ENCODE measurements around the gene NRCAM.

NRCAM gene

DNA sequence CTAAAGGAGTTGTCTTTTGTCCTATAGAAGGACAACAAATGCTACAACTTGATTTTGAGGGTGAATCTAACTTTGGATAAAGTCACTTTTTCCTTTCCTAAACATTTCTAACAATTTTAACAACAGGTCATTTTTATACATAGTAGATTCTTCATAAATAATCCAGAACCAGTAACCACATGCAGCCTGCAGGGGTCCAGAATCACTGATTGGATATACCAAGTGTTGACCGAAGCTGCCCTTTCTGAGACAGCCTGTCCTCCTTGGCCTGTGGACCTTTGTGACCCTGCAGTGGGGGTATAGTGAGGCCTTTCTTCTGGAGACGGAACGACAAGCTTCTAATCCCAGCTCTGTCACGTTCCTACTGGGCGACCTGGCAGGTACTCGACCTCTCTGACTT, 291.3 kb downstream of the NRCAM start:
- no peaks in the 10 kb centered on the region for H3K9me3 ChIP-seq (ENCODE audit: control insufficient read depth, insufficient read depth, low read depth, low read length)
- TF ChIP-seq ZNF2 (tag by site-specific recombination; IDR thresholded peaks at IDR 0.05) (no peak), SP7 (tag by site-specific recombination; IDR thresholded peaks at IDR 0.05) (no peak), ZNF600 (tag by site-specific recombination; IDR thresholded peaks at IDR 0.05) (no peak), ZNF37A (tag by site-specific recombination; IDR thresholded peaks at IDR 0.05) (no peak), ZNF514 (tag by site-specific recombination; IDR thresholded peaks at IDR 0.05) (no peak), ZNF837 (tag by site-specific recombination; IDR thresholded peaks at IDR 0.05) (no peak), ZBTB21 (tag by site-specific recombination; IDR thresholded peaks at IDR 0.05) (no peak), ZNF776 (tag by site-specific recombination; IDR thresholded peaks at IDR 0.05; ENCODE audit: borderline replicate concordance) (no peak), KLF10 (tag by site-specific recombination; IDR thresholded peaks at IDR 0.05) (no peak), ZNF266 (tag by site-specific recombination; IDR thresholded peaks at IDR 0.05; ENCODE audit: low read depth) (no peak), ZBTB20 (tag by site-specific recombination; IDR thresholded peaks at IDR 0.05) (no peak), ZNF311 (tag by site-specific recombination; IDR thresholded peaks at IDR 0.05; ENCODE audit: borderline replicate concordance) (no peak), ZNF768 (tag by site-specific recombination; IDR thresholded peaks at IDR 0.05) (no peak), ZNF202 (tag by site-specific recombination; IDR thresholded peaks at IDR 0.05; ENCODE audit: borderline replicate concordance) (no peak), ZNF184 (tag by site-specific recombination; IDR thresholded peaks at IDR 0.05) (no peak), ZFP69B (tag by site-specific recombination; IDR thresholded peaks at IDR 0.05) (no peak)
- TF ChIP-seq, protein P1, sequence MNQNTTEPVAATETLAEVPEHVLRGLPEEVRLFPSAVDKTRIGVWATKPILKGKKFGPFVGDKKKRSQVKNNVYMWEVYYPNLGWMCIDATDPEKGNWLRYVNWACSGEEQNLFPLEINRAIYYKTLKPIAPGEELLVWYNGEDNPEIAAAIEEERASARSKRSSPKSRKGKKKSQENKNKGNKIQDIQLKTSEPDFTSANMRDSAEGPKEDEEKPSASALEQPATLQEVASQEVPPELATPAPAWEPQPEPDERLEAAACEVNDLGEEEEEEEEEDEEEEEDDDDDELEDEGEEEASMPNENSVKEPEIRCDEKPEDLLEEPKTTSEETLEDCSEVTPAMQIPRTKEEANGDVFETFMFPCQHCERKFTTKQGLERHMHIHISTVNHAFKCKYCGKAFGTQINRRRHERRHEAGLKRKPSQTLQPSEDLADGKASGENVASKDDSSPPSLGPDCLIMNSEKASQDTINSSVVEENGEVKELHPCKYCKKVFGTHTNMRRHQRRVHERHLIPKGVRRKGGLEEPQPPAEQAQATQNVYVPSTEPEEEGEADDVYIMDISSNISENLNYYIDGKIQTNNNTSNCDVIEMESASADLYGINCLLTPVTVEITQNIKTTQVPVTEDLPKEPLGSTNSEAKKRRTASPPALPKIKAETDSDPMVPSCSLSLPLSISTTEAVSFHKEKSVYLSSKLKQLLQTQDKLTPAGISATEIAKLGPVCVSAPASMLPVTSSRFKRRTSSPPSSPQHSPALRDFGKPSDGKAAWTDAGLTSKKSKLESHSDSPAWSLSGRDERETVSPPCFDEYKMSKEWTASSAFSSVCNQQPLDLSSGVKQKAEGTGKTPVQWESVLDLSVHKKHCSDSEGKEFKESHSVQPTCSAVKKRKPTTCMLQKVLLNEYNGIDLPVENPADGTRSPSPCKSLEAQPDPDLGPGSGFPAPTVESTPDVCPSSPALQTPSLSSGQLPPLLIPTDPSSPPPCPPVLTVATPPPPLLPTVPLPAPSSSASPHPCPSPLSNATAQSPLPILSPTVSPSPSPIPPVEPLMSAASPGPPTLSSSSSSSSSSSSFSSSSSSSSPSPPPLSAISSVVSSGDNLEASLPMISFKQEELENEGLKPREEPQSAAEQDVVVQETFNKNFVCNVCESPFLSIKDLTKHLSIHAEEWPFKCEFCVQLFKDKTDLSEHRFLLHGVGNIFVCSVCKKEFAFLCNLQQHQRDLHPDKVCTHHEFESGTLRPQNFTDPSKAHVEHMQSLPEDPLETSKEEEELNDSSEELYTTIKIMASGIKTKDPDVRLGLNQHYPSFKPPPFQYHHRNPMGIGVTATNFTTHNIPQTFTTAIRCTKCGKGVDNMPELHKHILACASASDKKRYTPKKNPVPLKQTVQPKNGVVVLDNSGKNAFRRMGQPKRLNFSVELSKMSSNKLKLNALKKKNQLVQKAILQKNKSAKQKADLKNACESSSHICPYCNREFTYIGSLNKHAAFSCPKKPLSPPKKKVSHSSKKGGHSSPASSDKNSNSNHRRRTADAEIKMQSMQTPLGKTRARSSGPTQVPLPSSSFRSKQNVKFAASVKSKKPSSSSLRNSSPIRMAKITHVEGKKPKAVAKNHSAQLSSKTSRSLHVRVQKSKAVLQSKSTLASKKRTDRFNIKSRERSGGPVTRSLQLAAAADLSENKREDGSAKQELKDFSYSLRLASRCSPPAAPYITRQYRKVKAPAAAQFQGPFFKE (tag by site-specific recombination; IDR thresholded peaks at IDR 0.05; ENCODE audit: borderline replicate concordance) = no peak
- TF ChIP-seq, protein P2, sequence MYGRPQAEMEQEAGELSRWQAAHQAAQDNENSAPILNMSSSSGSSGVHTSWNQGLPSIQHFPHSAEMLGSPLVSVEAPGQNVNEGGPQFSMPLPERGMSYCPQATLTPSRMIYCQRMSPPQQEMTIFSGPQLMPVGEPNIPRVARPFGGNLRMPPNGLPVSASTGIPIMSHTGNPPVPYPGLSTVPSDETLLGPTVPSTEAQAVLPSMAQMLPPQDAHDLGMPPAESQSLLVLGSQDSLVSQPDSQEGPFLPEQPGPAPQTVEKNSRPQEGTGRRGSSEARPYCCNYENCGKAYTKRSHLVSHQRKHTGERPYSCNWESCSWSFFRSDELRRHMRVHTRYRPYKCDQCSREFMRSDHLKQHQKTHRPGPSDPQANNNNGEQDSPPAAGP (tag by site-specific recombination; IDR thresholded peaks at IDR 0.05) = no peak
- TF ChIP-seq, protein P3, sequence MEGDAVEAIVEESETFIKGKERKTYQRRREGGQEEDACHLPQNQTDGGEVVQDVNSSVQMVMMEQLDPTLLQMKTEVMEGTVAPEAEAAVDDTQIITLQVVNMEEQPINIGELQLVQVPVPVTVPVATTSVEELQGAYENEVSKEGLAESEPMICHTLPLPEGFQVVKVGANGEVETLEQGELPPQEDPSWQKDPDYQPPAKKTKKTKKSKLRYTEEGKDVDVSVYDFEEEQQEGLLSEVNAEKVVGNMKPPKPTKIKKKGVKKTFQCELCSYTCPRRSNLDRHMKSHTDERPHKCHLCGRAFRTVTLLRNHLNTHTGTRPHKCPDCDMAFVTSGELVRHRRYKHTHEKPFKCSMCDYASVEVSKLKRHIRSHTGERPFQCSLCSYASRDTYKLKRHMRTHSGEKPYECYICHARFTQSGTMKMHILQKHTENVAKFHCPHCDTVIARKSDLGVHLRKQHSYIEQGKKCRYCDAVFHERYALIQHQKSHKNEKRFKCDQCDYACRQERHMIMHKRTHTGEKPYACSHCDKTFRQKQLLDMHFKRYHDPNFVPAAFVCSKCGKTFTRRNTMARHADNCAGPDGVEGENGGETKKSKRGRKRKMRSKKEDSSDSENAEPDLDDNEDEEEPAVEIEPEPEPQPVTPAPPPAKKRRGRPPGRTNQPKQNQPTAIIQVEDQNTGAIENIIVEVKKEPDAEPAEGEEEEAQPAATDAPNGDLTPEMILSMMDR (tag by site-specific recombination; IDR thresholded peaks at IDR 0.05) = no peak
- H3K4me3 ChIP-seq (ENCODE audit: low read depth, low read length) = no peak overlapping the region
- ChIA-PET POLR2A (no interaction called here), CTCF (interaction anchor here (0.5 kb wide), 1 partner anchor 1204 kb away, joined by 3 read pairs; no protein-coding TSS in a partner anchor)
- no peaks in the 10 kb centered on the region for H3K4me1 ChIP-seq (ENCODE audit: control insufficient read depth, insufficient read depth, low read length)
- H3K27ac ChIP-seq (ENCODE audit: extremely low read depth, low read depth, low read length) = no peak overlapping the region
- H3K36me3 ChIP-seq (ENCODE audit: control insufficient read depth in 2 of 2, insufficient read depth in 1 of 2, low read length in 2 of 2) = no peaks in the 10 kb centered on the region

DNA sequence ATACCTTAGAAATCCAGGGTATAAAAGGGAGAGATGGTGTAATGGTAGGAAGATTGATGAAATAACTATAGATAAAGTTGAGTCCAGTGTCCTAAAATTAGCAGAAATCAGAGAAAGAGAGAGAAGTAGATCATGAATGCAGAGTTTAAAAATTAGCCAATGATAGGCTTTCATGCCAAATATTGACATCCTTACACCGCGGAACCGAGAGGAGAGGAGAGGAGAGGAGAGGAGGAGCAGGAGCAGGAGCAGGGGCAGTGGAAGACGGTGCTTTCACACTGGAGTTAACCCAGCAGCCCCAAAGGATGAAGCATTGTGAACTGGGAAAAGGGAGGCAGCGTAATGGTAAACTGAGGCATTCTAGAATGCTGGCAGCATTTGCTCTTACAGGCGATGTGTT, 291.9 kb downstream of the NRCAM start:
- Histone ChIP-seq H3K4me3 (ENCODE audit: low read depth, low read length) (no peak overlapping the region), H3K36me3 (ENCODE audit: control insufficient read depth in 2 of 2, insufficient read depth in 1 of 2, low read length in 2 of 2) (no peaks in the 10 kb centered on the region), H3K4me1 (ENCODE audit: control insufficient read depth, insufficient read depth, low read length) (no peaks in the 10 kb centered on the region), H3K27ac (ENCODE audit: extremely low read depth, low read depth, low read length) (no peak overlapping the region), H3K9me3 (ENCODE audit: control insufficient read depth, insufficient read depth, low read depth, low read length) (no peaks in the 10 kb centered on the region)
- CTCF ChIA-PET = no interaction called here
- POLR2A ChIA-PET = no interaction called here
- no peak for TF ChIP-seq ZBTB8A (tag by site-specific recombination; IDR thresholded peaks at IDR 0.05)
- no peak for TF ChIP-seq ZNF121 (tag by site-specific recombination; IDR thresholded peaks at IDR 0.05)
- TF ChIP-seq, protein P4, sequence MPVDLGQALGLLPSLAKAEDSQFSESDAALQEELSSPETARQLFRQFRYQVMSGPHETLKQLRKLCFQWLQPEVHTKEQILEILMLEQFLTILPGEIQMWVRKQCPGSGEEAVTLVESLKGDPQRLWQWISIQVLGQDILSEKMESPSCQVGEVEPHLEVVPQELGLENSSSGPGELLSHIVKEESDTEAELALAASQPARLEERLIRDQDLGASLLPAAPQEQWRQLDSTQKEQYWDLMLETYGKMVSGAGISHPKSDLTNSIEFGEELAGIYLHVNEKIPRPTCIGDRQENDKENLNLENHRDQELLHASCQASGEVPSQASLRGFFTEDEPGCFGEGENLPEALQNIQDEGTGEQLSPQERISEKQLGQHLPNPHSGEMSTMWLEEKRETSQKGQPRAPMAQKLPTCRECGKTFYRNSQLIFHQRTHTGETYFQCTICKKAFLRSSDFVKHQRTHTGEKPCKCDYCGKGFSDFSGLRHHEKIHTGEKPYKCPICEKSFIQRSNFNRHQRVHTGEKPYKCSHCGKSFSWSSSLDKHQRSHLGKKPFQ (tag by site-specific recombination; IDR thresholded peaks at IDR 0.05) = no peak
- TF ChIP-seq ZNF596 (tag by site-specific recombination; IDR thresholded peaks at IDR 0.05) = no peak
- TF ChIP-seq TRIM28 (IDR thresholded peaks at IDR 0.05; ENCODE audit: borderline replicate concordance, low read length) = no peak
- TF ChIP-seq, protein P5, sequence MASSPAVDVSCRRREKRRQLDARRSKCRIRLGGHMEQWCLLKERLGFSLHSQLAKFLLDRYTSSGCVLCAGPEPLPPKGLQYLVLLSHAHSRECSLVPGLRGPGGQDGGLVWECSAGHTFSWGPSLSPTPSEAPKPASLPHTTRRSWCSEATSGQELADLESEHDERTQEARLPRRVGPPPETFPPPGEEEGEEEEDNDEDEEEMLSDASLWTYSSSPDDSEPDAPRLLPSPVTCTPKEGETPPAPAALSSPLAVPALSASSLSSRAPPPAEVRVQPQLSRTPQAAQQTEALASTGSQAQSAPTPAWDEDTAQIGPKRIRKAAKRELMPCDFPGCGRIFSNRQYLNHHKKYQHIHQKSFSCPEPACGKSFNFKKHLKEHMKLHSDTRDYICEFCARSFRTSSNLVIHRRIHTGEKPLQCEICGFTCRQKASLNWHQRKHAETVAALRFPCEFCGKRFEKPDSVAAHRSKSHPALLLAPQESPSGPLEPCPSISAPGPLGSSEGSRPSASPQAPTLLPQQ (tag by site-specific recombination; IDR thresholded peaks at IDR 0.05) = no peak
